SK-N-SH (cell line): ENCODE data around the gene LTK. TPM values are rescaled to one million over a fixed set of nuclear protein-coding genes. Genes with fewer than 3 reads are reported as not detected.

Experiments used
- CTCF ChIA-PET: fragments of 300-600, 350-600 bp; formaldehyde crosslinking; extraction: SDS; loops from one replicate; lab custom pipeline; 2021; lab: Yijun Ruan, JAX
- POLR2A ChIA-PET: fragments of 350-600 bp; sonication (Branson Sonifier 250); formaldehyde crosslinking; extraction: SDS; loops from one replicate; lab custom pipeline; 2020; ENCODE audit warnings: antibody characterized with exemption, inconsistent platforms; lab: Yijun Ruan, JAX
- DNase-seq: peaks from one replicate; pipeline ENCODE4 v3.0.0; 2012
- H2AFZ ChIP-seq: fragments of 200-600 bp; sonication (generic); 2 replicates; pipeline ENCODE4 v1.8.1; 2016; ENCODE audit warnings: antibody characterized with exemption, mild to moderate bottlenecking, low read depth
- H3F3A ChIP-seq: fragments of 200-600 bp; sonication (generic); replicated peaks from 2 replicates; pipeline ENCODE3; 2016; ENCODE audit warnings: antibody characterized with exemption, mild to moderate bottlenecking; ENCODE audit not compliant: insufficient read depth
- H3K27ac ChIP-seq, 2 experiments: fragments of 200-500 bp in 1 of 2; fragments of 200-600 bp in 1 of 2; sonication (Bioruptor generic) in 1 of 2; sonication (generic), shearing (Covaris generic) in 1 of 2; 2 replicates each; pipeline versions ENCODE4 v1.5.1 to v1.6.1; 2014 to 2016; ENCODE audit warnings: low read depth in 2 of 2, inconsistent platforms in 1 of 2, low read length in 1 of 2, mild to moderate bottlenecking in 1 of 2, mixed read lengths in 1 of 2
- H3K27me3 ChIP-seq: fragments of 200-600 bp; sonication (generic), shearing (Covaris generic); 2 replicates; pipeline ENCODE4 v1.6.1; 2016; ENCODE audit warnings: mixed run types; ENCODE audit not compliant: insufficient read depth
- H3K36me3 ChIP-seq, 2 experiments: fragments of 200-500 bp in 1 of 2; fragments of 200-600 bp in 1 of 2; sonication (Bioruptor generic) in 1 of 2; sonication (generic) in 1 of 2; replicated peaks in 1 of 2; 2 replicates each; pipeline versions ENCODE3 to v1.5.1; 2014 to 2016; ENCODE audit warnings: low read length in 1 of 2, mild to moderate bottlenecking in 1 of 2; ENCODE audit not compliant: insufficient read depth in 2 of 2, control insufficient read depth in 1 of 2
- H3K4me1 ChIP-seq, 2 experiments: fragments of 200-500 bp in 1 of 2; fragments of 200-600 bp in 1 of 2; sonication (Bioruptor generic) in 1 of 2; sonication (generic), shearing (Covaris generic) in 1 of 2; 2 replicates each; pipeline versions ENCODE4 v1.5.1 to v1.6.1; 2014 to 2016; ENCODE audit warnings: low read depth in 1 of 2, low read length in 1 of 2, mixed run types in 1 of 2; ENCODE audit not compliant: insufficient read depth in 2 of 2, control insufficient read depth in 1 of 2
- H3K4me2 ChIP-seq: fragments of 200-600 bp; sonication (generic), shearing (Covaris generic); 2 replicates; pipeline ENCODE4 v1.6.1; 2017; ENCODE audit warnings: mixed run types
- H3K4me3 ChIP-seq, 2 experiments: fragments of 200-500 bp in 1 of 2; fragments of 200-600 bp in 1 of 2; sonication (Bioruptor generic) in 1 of 2; sonication (generic), shearing (Covaris generic) in 1 of 2; 2 replicates each; pipeline versions ENCODE4 v1.5.1 to v1.8.1; 2014 to 2016; ENCODE audit warnings: low read depth in 2 of 2, inconsistent platforms in 1 of 2, low read length in 1 of 2, mild to moderate bottlenecking in 1 of 2, mixed read lengths in 1 of 2, moderate library complexity in 1 of 2
- H3K79me2 ChIP-seq: fragments of 200-600 bp; sonication (generic); 2 replicates; pipeline ENCODE4 v1.8.1; 2017; ENCODE audit warnings: mild to moderate bottlenecking; ENCODE audit not compliant: insufficient read depth
- H3K9ac ChIP-seq: fragments of 200-600 bp; sonication (generic); 2 replicates; pipeline ENCODE4 v1.6.1; 2017; ENCODE audit warnings: mixed run types
- H3K9me2 ChIP-seq: fragments of 200-600 bp; sonication (generic); 2 replicates; pipeline ENCODE4 v1.6.1; 2017; ENCODE audit warnings: mixed run types
- H3K9me3 ChIP-seq: fragments of 200-600 bp; sonication (generic); 2 replicates; pipeline ENCODE4 v1.6.1; 2017; ENCODE audit warnings: mixed run types, mild to moderate bottlenecking, moderate library complexity
- H4K20me1 ChIP-seq: fragments of 200-600 bp; sonication (generic); 2 replicates; pipeline ENCODE4 v1.6.1; 2017; ENCODE audit warnings: mild to moderate bottlenecking, mixed run types; ENCODE audit not compliant: insufficient read depth
- CHD2 ChIP-seq: fragments of 150-350 bp; IDR thresholded peaks from 2 replicates; pipeline ENCODE4 v1.6.1; 2018; ENCODE audit warnings: low read length; ENCODE audit not compliant: partially characterized antibody
- ELF1 ChIP-seq: IDR thresholded peaks from 2 replicates; pipeline ENCODE4 v1.4.0; 2012
- FOSL2 ChIP-seq: IDR thresholded peaks from 2 replicates; pipeline ENCODE4 v1.4.0; 2012; ENCODE audit warnings: low read depth, mild to moderate bottlenecking, moderate library complexity, borderline replicate concordance
- FOXJ3 ChIP-seq: sonication (generic); formaldehyde crosslinking; IDR thresholded peaks from 2 replicates; pipeline ENCODE4 v1.5.1; 2020; ENCODE audit warnings: mild to moderate bottlenecking, missing genetic modification reagents
- FOXM1 ChIP-seq: IDR thresholded peaks from 2 replicates; pipeline ENCODE4 v1.4.0; 2012; ENCODE audit warnings: low read depth, mild to moderate bottlenecking
- GABPA ChIP-seq: IDR thresholded peaks from 2 replicates; pipeline ENCODE4 v1.4.0; 2012; ENCODE audit warnings: low read depth, mild to moderate bottlenecking
- JUND ChIP-seq: IDR thresholded peaks from 2 replicates; pipeline ENCODE4 v1.4.0; 2012
- MEF2A ChIP-seq: IDR thresholded peaks from 2 replicates; pipeline ENCODE4 v1.4.0; 2012; ENCODE audit warnings: low read depth, borderline replicate concordance
- NRF1 ChIP-seq: IDR thresholded peaks from 2 replicates; pipeline ENCODE4 v1.6.1; 2012; ENCODE audit warnings: low read depth, mild to moderate bottlenecking, low read length
- POLR2AphosphoS5 ChIP-seq: IDR thresholded peaks from 2 replicates; pipeline ENCODE4 v1.6.1; 2012; ENCODE audit warnings: low read depth, low read length
- RAD21 ChIP-seq: IDR thresholded peaks from 2 replicates; pipeline ENCODE4 v1.6.1; 2012; ENCODE audit warnings: mild to moderate bottlenecking, low read length
- RCOR1 ChIP-seq: fragments of 150-350 bp; IDR thresholded peaks from 2 replicates; pipeline ENCODE4 v1.6.1; 2017; ENCODE audit warnings: antibody characterized with exemption, low read length
- RFX5 ChIP-seq: IDR thresholded peaks from 2 replicates; pipeline ENCODE4 v1.6.1; 2012; ENCODE audit warnings: mild to moderate bottlenecking, improper control_type of control experiment, low read length
- TAF1 ChIP-seq: IDR thresholded peaks from 2 replicates; pipeline ENCODE4 v1.6.1; 2012; ENCODE audit warnings: low read depth, mild to moderate bottlenecking, low read length, moderate library complexity, borderline replicate concordance
- WGBS: methylation state at CpG from one replicate; pipeline ENCODE4 v1.1.6; 2017; ENCODE audit warnings: low lambda C conversion rate; 5-methylcytosine and 5-hydroxymethylcytosine counted together
- polyA plus RNA-seq, 3 experiments: library from polyadenylated mRNA; depleted of rRNA; stranded (reverse); fragments of >200 nt; gene quantifications; 2 replicates each; pipeline ENCODE4 v1.2.3, GENCODE V29; 2012
- TF ChIP-seq, protein P1 (sequence below): fragments of 150-350 bp; IDR thresholded peaks from 2 replicates; pipeline ENCODE4 v1.6.1; 2017; ENCODE audit warnings: antibody characterized with exemption, low read length, low read depth, borderline replicate concordance
- TF ChIP-seq, protein P2 (sequence below): fragments of 200-600 bp; sonication (generic); IDR thresholded peaks from 2 replicates; pipeline ENCODE4 v1.6.1; 2017; ENCODE audit warnings: antibody characterized with exemption, mild to moderate bottlenecking, moderate library complexity
- TF ChIP-seq, protein P3 (sequence below): IDR thresholded peaks from 2 replicates; pipeline ENCODE4 v1.6.1; 2012; ENCODE audit warnings: mild to moderate bottlenecking, low read depth, low read length, moderate library complexity

Gene LTK
- polyA plus RNA-seq, 1 of the 3 experiments (the other 2 are of a cell fraction): 0.07 TPM

DNA sequence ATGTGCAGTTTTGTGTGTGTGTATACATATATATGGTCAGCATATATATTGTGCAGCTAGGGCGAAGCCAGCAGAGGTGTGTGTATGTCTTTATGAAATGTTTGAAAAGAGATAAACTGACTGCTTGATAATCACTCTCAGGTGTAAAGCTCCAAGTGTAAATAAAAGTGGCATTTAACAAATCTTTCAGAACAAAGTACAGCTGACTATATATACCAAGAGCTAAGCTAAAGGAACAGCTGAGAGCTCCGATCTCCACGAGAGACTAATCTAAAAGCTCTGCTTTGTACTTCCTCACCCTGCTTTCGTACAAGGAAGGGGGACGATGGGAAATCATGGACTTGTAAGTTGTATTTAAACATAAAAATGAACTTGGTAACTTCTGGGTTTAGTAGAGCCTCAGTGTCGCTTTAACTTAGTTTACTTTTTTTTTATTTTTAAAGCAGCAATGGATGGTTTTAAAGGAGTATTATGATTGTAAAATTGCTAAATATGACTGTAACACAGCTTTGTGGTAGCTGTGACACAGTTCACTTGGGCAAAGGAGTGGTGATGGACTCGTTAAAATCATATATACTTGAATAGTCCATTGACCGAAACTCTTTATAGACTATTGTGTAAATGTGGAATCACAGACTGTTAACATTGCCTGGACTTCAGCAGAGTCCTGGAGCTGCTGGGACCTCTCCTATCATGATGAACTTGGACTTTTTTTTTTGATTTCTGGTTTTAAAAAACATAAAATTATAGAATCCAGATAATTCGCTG lies 31.3 kb downstream of the LTK start:
- Histone ChIP-seq H2AFZ (no peak overlapping the region), H3F3A (no peaks in the 10 kb centered on the region), H3K4me2 (no peak overlapping the region), H3K9ac (no peak overlapping the region), H3K27ac (no peak overlapping the region), H3K4me3 (no peak overlapping the region), H3K9me2 (no peaks in the 10 kb centered on the region), H3K27me3 (no peaks in the 10 kb centered on the region), H4K20me1 (no peaks in the 10 kb centered on the region), H3K36me3 (peaks cover 35 to 46% of the 10 kb centered on the region in 2 experiments), H3K79me2 (no peaks in the 10 kb centered on the region), H3K9me3 (no peaks in the 10 kb centered on the region), H3K4me1 (no peaks in the 10 kb centered on the region)
- TF ChIP-seq TAF1 (no peak), RAD21 (no peak), RCOR1 (no peak), CHD2 (no peak), NRF1 (no peak), POLR2AphosphoS5 (no peak), FOXJ3 (no peak), JUND (no peak), ELF1 (no peak), FOSL2 (no peak), GABPA (no peak), RFX5 (no peak)
- TF ChIP-seq, protein P1, sequence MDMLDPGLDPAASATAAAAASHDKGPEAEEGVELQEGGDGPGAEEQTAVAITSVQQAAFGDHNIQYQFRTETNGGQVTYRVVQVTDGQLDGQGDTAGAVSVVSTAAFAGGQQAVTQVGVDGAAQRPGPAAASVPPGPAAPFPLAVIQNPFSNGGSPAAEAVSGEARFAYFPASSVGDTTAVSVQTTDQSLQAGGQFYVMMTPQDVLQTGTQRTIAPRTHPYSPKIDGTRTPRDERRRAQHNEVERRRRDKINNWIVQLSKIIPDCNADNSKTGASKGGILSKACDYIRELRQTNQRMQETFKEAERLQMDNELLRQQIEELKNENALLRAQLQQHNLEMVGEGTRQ: no peak
- TF ChIP-seq, protein P2, sequence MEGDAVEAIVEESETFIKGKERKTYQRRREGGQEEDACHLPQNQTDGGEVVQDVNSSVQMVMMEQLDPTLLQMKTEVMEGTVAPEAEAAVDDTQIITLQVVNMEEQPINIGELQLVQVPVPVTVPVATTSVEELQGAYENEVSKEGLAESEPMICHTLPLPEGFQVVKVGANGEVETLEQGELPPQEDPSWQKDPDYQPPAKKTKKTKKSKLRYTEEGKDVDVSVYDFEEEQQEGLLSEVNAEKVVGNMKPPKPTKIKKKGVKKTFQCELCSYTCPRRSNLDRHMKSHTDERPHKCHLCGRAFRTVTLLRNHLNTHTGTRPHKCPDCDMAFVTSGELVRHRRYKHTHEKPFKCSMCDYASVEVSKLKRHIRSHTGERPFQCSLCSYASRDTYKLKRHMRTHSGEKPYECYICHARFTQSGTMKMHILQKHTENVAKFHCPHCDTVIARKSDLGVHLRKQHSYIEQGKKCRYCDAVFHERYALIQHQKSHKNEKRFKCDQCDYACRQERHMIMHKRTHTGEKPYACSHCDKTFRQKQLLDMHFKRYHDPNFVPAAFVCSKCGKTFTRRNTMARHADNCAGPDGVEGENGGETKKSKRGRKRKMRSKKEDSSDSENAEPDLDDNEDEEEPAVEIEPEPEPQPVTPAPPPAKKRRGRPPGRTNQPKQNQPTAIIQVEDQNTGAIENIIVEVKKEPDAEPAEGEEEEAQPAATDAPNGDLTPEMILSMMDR: no peak
- ChIA-PET CTCF (interaction anchor here (0.6 to 5.2 kb wide), 3 partner anchors 11 to 366 kb away, joined by 3 to 30 read pairs (median 3); partner anchors contain the start of gene ITPKA), POLR2A (interaction anchor here (1.1 to 1.2 kb wide), 2 partner anchors 11 to 25 kb away, joined by 3 to 9 read pairs; no protein-coding TSS in a partner anchor)
- no peak for DNase-seq
- WGBS: 94% methylated on average over 9 of the region's 9 CpGs

DNA sequence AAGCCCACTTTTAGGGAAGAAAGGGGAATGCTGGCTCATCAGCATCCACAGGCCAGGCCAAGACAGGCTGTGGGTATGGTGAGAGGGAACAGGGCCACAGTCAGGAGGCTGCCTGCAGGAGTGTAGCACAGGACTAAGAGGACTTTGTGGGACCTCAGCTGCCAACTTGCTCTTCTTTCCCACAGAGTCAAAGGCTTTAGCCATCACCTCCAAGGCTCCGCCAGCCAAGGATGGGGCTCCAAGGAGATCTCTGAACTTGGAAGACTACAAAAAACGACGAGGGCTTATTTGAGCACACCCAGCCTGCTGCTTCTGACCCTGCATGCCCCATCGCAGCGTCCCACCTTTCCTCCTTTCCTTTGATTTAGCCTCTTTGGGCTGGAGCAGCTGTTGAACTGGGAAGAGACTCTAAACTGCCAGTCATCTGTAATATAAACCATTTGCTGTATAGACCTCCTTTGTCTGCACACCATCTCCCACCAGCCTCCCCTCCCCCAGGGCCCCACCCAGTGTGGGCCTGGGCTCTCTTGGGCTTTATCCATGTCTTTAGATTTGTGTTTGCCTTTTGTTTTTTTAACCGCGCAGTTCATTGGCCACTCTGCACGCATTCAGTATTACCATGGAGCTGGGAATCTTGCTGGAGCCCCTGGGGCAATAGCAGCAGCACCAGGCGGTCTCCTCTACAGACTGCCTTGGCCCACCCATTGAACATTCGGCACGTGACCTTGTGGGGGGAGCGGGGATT lies 33.1 kb downstream of the LTK start:
- 97% methylated on average over 12 of the region's 12 CpGs for WGBS
- ChIA-PET POLR2A (no interaction called here), CTCF (interaction anchor here (1.2 to 5.2 kb wide), 2 partner anchors 14 to 68 kb away, joined by 4 to 30 read pairs; no protein-coding TSS in a partner anchor)
- Histone ChIP-seq H3K27ac (no peak overlapping the region), H3K4me3 (no peak overlapping the region), H3K9me2 (no peaks in the 10 kb centered on the region), H3K4me2 (no peak overlapping the region), H3F3A (no peaks in the 10 kb centered on the region), H3K4me1 (no peaks in the 10 kb centered on the region), H4K20me1 (no peaks in the 10 kb centered on the region), H3K36me3 (peaks cover 48 to 63% of the 10 kb centered on the region in 2 experiments), H2AFZ (no peak overlapping the region), H3K79me2 (no peaks in the 10 kb centered on the region), H3K9me3 (no peaks in the 10 kb centered on the region), H3K27me3 (no peaks in the 10 kb centered on the region), H3K9ac (no peak overlapping the region)
- DNase-seq: no peak
- TF ChIP-seq RCOR1 (no peak), TAF1 (no peak), CHD2 (no peak), FOXM1 (no peak), FOSL2 (no peak), MEF2A (no peak)
- TF ChIP-seq, protein P3, sequence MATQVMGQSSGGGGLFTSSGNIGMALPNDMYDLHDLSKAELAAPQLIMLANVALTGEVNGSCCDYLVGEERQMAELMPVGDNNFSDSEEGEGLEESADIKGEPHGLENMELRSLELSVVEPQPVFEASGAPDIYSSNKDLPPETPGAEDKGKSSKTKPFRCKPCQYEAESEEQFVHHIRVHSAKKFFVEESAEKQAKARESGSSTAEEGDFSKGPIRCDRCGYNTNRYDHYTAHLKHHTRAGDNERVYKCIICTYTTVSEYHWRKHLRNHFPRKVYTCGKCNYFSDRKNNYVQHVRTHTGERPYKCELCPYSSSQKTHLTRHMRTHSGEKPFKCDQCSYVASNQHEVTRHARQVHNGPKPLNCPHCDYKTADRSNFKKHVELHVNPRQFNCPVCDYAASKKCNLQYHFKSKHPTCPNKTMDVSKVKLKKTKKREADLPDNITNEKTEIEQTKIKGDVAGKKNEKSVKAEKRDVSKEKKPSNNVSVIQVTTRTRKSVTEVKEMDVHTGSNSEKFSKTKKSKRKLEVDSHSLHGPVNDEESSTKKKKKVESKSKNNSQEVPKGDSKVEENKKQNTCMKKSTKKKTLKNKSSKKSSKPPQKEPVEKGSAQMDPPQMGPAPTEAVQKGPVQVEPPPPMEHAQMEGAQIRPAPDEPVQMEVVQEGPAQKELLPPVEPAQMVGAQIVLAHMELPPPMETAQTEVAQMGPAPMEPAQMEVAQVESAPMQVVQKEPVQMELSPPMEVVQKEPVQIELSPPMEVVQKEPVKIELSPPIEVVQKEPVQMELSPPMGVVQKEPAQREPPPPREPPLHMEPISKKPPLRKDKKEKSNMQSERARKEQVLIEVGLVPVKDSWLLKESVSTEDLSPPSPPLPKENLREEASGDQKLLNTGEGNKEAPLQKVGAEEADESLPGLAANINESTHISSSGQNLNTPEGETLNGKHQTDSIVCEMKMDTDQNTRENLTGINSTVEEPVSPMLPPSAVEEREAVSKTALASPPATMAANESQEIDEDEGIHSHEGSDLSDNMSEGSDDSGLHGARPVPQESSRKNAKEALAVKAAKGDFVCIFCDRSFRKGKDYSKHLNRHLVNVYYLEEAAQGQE: no peak
- TF ChIP-seq, protein P2: no peak
